ENCODE results near the gene STRN4.

STRN4 gene

GRCh38 chr19:46687438-46688145 lies 58.7 kb downstream of the STRN4 start:
- H3K27me3 Mint-ChIP-seq (ENCODE audit: low read depth) = no peaks in the 10 kb centered on the region
- no peaks in the 10 kb centered on the region for H3K9me3 Mint-ChIP-seq
- H3K4me3 Mint-ChIP-seq = no peak overlapping the region
- H3K4me1 Mint-ChIP-seq (ENCODE audit: low read depth) = peaks cover 1% of the 10 kb centered on the region
- DNase-seq (ENCODE audit: low spot score) = no peak
- peaks cover 68% of the 10 kb centered on the region for H3K36me3 Mint-ChIP-seq (ENCODE audit: low read depth)
- H3K27ac Mint-ChIP-seq = no peak overlapping the region

GRCh38 chr19:46685189-46685588 lies 61.1 kb downstream of the STRN4 start:
- no peak overlapping the region for H3K4me3 Mint-ChIP-seq
- H3K9me3 Mint-ChIP-seq = no peaks in the 10 kb centered on the region
- H3K36me3 Mint-ChIP-seq (ENCODE audit: low read depth) = peaks cover 56% of the 10 kb centered on the region
- H3K4me1 Mint-ChIP-seq (ENCODE audit: low read depth) = peaks cover 1% of the 10 kb centered on the region
- no peak overlapping the region for H3K27ac Mint-ChIP-seq
- H3K27me3 Mint-ChIP-seq (ENCODE audit: low read depth) = no peaks in the 10 kb centered on the region
- no peak for DNase-seq (ENCODE audit: low spot score)

GRCh38 chr19:46678110-46678732 lies 68.0 kb downstream of the STRN4 start:
- no peak overlapping the region for H3K4me3 Mint-ChIP-seq
- peaks cover 67% of the 10 kb centered on the region for H3K36me3 Mint-ChIP-seq (ENCODE audit: low read depth)
- H3K4me1 Mint-ChIP-seq (ENCODE audit: low read depth) = peaks cover 11% of the 10 kb centered on the region
- DNase-seq (ENCODE audit: low spot score) = peak; percentile 31
- no peaks in the 10 kb centered on the region for H3K9me3 Mint-ChIP-seq
- H3K27ac Mint-ChIP-seq = no peak overlapping the region
- H3K27me3 Mint-ChIP-seq (ENCODE audit: low read depth) = no peaks in the 10 kb centered on the region

- Mint-ChIP-seq H3K27me3 (ENCODE audit: low read depth) (no peaks in the 10 kb centered on the region), H3K4me1 (ENCODE audit: low read depth) (peaks cover 11% of the 10 kb centered on the region), H3K36me3 (ENCODE audit: low read depth) (peaks cover 64% of the 10 kb centered on the region), H3K4me3 (no peak overlapping the region), H3K27ac (peak overlapping the region; percentile 20), H3K9me3 (no peaks in the 10 kb centered on the region)
- DNase-seq (ENCODE audit: low spot score) = no peak
These were observed 71.7 kb downstream of the STRN4 start for GRCh38 chr19:46674416-46675178.

GRCh38 chr19:46670813-46671212 lies 75.4 kb downstream of the STRN4 start:
- Mint-ChIP-seq H3K4me1 (ENCODE audit: low read depth) (peaks cover 3% of the 10 kb centered on the region), H3K4me3 (no peak overlapping the region), H3K27me3 (ENCODE audit: low read depth) (no peaks in the 10 kb centered on the region), H3K36me3 (ENCODE audit: low read depth) (peaks cover 38% of the 10 kb centered on the region), H3K9me3 (no peaks in the 10 kb centered on the region), H3K27ac (no peak overlapping the region)
- DNase-seq (ENCODE audit: low spot score) = no peak

Measured in T-helper 2 cell treated with Interferon-gamma antibody and Interleukin-4, amounts not matched to agents 5 μg/mL and 100 μg/mL, for 36 hours (primary cell).